Subcutaneous abdominal adipose tissue (tissue), 5 donors: ENCODE data around the gene LIN37.
A peak's percentile ranks its signal among the peaks of the same experiment; 100 is the strongest.

Experiments used
- H3K27ac ChIP-seq: one replicate; pipeline ENCODE4 v1.7.0; 2013; ENCODE audit warnings: low read depth, mild to moderate bottlenecking, inconsistent platforms, low read length, moderate library complexity
- H3K27me3 ChIP-seq, 5 donors: one replicate each; pipeline ENCODE4 v1.7.0; 2013; ENCODE audit warnings: low read length in 5 of 5, inconsistent platforms in 1 of 5; ENCODE audit not compliant: control insufficient read depth in 5 of 5, insufficient read depth in 4 of 5
- H3K36me3 ChIP-seq, 5 donors: one replicate each; pipeline ENCODE4 v1.7.0; 2013; ENCODE audit warnings: low read length in 5 of 5; ENCODE audit not compliant: control insufficient read depth in 5 of 5, insufficient read depth in 5 of 5
- H3K4me1 ChIP-seq, 5 donors: one replicate each; pipeline ENCODE4 v1.7.0; 2013; ENCODE audit warnings: low read length in 5 of 5, mild to moderate bottlenecking in 3 of 5, moderate library complexity in 1 of 5; ENCODE audit not compliant: control insufficient read depth in 5 of 5, insufficient read depth in 5 of 5
- H3K4me3 ChIP-seq, 5 donors: one replicate each; pipeline ENCODE4 v1.7.0; 2013; ENCODE audit warnings: low read length in 5 of 5, low read depth in 1 of 5
- H3K9ac ChIP-seq, 5 donors: one replicate each; pipeline ENCODE4 v1.7.0; 2013; ENCODE audit warnings: low read length in 5 of 5, mild to moderate bottlenecking in 4 of 5, moderate library complexity in 3 of 5
- H3K9me3 ChIP-seq, 5 donors: one replicate each; pipeline ENCODE4 v1.7.0; 2013; ENCODE audit warnings: low read length in 5 of 5; ENCODE audit not compliant: control insufficient read depth in 5 of 5
- donor health status: healthy.
- donor health status: healthy.
- donor health status: healthy.
- donor health status: healthy.
- donor health status: healthy.

Gene LIN37

GRCh38 chr19:35752746-35753350 is 4.5 kb downstream of the LIN37 start:
- peaks cover 0 to 30% (median 26%) of the 10 kb centered on the region in 5 donors for H3K36me3 ChIP-seq
- H3K9ac ChIP-seq = no peak overlapping the region
- peaks cover 9 to 64% (median 49%) of the 10 kb centered on the region in 5 donors for H3K4me1 ChIP-seq
- H3K27me3 ChIP-seq = peaks cover 0 to 4% (median 0%) of the 10 kb centered on the region in 5 donors
- H3K9me3 ChIP-seq = peaks cover 0 to 2% (median 0%) of the 10 kb centered on the region in 5 donors
- H3K4me3 ChIP-seq = no peak overlapping the region
- no peak overlapping the region for H3K27ac ChIP-seq

- peaks cover 0 to 30% (median 26%) of the 10 kb centered on the region in 5 donors for H3K36me3 ChIP-seq
- H3K9ac ChIP-seq = peak overlapping the region in 2 of 5 donors; percentile 18 to 21
- no peaks in the 10 kb centered on the region for H3K9me3 ChIP-seq
- H3K4me3 ChIP-seq = no peak overlapping the region
- H3K4me1 ChIP-seq = peaks cover 4 to 62% (median 50%) of the 10 kb centered on the region in 5 donors
- peak overlapping the region; percentile 96 for H3K27ac ChIP-seq
- no peaks in the 10 kb centered on the region for H3K27me3 ChIP-seq
These were observed 5.4 kb downstream of the LIN37 start for GRCh38 chr19:35753634-35754369.

- H3K4me3 ChIP-seq = peak overlapping the region in 2 of 5 donors; percentile 54 to 99
- H3K27ac ChIP-seq = peak overlapping the region; percentile 96
- peak overlapping the region in 1 of 5 donors; percentile 35 for H3K9ac ChIP-seq
- H3K27me3 ChIP-seq = no peaks in the 10 kb centered on the region
- H3K36me3 ChIP-seq = peaks cover 0 to 30% (median 26%) of the 10 kb centered on the region in 5 donors
- H3K4me1 ChIP-seq = peaks cover 0 to 62% (median 49%) of the 10 kb centered on the region in 5 donors
- H3K9me3 ChIP-seq = no peaks in the 10 kb centered on the region
These were observed 6.2 kb downstream of the LIN37 start for GRCh38 chr19:35754370-35755130.

GRCh38 chr19:35755131-35755549 is 6.8 kb downstream of the LIN37 start:
- H3K4me1 ChIP-seq = peaks cover 0 to 60% (median 45%) of the 10 kb centered on the region in 5 donors
- H3K27me3 ChIP-seq = no peaks in the 10 kb centered on the region
- peak overlapping the region in 4 of 5 donors; percentile 54 to 99 (median 84) for H3K4me3 ChIP-seq
- peaks cover 0 to 30% (median 26%) of the 10 kb centered on the region in 5 donors for H3K36me3 ChIP-seq
- H3K9ac ChIP-seq = peak overlapping the region in 1 of 5 donors; percentile 11
- peak overlapping the region; percentile 96 for H3K27ac ChIP-seq
- no peaks in the 10 kb centered on the region for H3K9me3 ChIP-seq

GRCh38 chr19:35755550-35756376 is 7.4 kb downstream of the LIN37 start:
- H3K9ac ChIP-seq = peak overlapping the region; percentile 35 to 92 (median 71)
- peaks cover 0 to under 1% (median 0%) of the 10 kb centered on the region in 5 donors for H3K9me3 ChIP-seq

GRCh38 chr19:35756377-35757230 is 8.2 kb downstream of the LIN37 start, which contains the start of gene HSPB6:
HSPB6 (minus strand) TSS chr19:35757029; CDS start chr19:35757008, 21 bp downstream.
- Histone ChIP-seq H3K27ac (peak within 1 kb of the TSS; percentile 96), H3K9ac (peak within 1 kb of the TSS; percentile 35 to 92 (median 71))

More at GRCh38 chr19:35755550-35756376, 7.4 kb downstream of the LIN37 start:
- Histone ChIP-seq H3K4me3 (peak overlapping the region; percentile 71 to 99 (median 98)), H3K27me3 (no peaks in the 10 kb centered on the region), H3K4me1 (peaks cover 0 to 59% (median 45%) of the 10 kb centered on the region in 5 donors), H3K36me3 (peaks cover 0 to 30% (median 26%) of the 10 kb centered on the region in 5 donors), H3K27ac (peak overlapping the region; percentile 96)

GRCh38 chr19:35757231-35757748 is 8.9 kb downstream of the LIN37 start:
- H3K4me3 ChIP-seq = peak overlapping the region; percentile 40 to 99 (median 98)
- H3K36me3 ChIP-seq = peaks cover 0 to 36% (median 28%) of the 10 kb centered on the region in 5 donors
- peak overlapping the region; percentile 96 for H3K27ac ChIP-seq
- H3K9me3 ChIP-seq = peaks cover 0 to 2% (median 0%) of the 10 kb centered on the region in 5 donors
- H3K9ac ChIP-seq = peak overlapping the region; percentile 26 to 92 (median 71)
- peaks cover 0 to 54% (median 45%) of the 10 kb centered on the region in 5 donors for H3K4me1 ChIP-seq
- no peaks in the 10 kb centered on the region for H3K27me3 ChIP-seq

More at GRCh38 chr19:35756377-35757230, 8.2 kb downstream of the LIN37 start, which contains the start of gene HSPB6:
- H3K4me1 ChIP-seq = peaks cover 0 to 59% (median 45%) of the 10 kb centered on the region in 5 donors
- peaks cover 0 to 36% (median 28%) of the 10 kb centered on the region in 5 donors for H3K36me3 ChIP-seq
- H3K27me3 ChIP-seq = no peaks in the 10 kb centered on the region
- peak within 1 kb of the TSS; percentile 71 to 99 (median 98) for H3K4me3 ChIP-seq
- H3K9me3 ChIP-seq = peaks cover 0 to 2% (median 0%) of the 10 kb centered on the region in 5 donors
